Activated CD4-positive, alpha-beta memory T cell treated with anti-CD3 and anti-CD28 coated beads for 36 hours (primary cell): ENCODE data around the gene ZXDA. TPM values are rescaled to one million over a fixed set of nuclear protein-coding genes. Genes with fewer than 3 reads are reported as not detected.
"Not testable (repeated sequence)": the region's sequence is repeated elsewhere in the genome, so short reads cannot be mapped to it uniquely, and the experiment has no call there.

Experiments
- CTCF ChIA-PET: fragments of 350-600 bp; sonication (Branson Sonifier 250); formaldehyde crosslinking; loops from one replicate; lab custom pipeline; 2021; ENCODE audit warnings: antibody characterized with exemption, inconsistent platforms; lab: Charles Lee
- POLR2A ChIA-PET: fragments of 350-600 bp; sonication (Branson Sonifier 250); formaldehyde crosslinking; loops from one replicate; lab custom pipeline; 2021; ENCODE audit warnings: antibody characterized with exemption; lab: Charles Lee
- DNase-seq: peaks from one replicate; pipeline ENCODE4 v3.0.0-alpha.2; 2020
- H3K27ac Mint-ChIP-seq: one replicate; pipeline ENCODE4 v1.8.0; 2021; ENCODE audit warnings: mixed read lengths
- H3K27me3 Mint-ChIP-seq: one replicate; pipeline ENCODE4 v1.8.0; 2021; ENCODE audit warnings: mixed read lengths
- H3K36me3 Mint-ChIP-seq: one replicate; pipeline ENCODE4 v1.8.0; 2021; ENCODE audit warnings: mixed read lengths
- H3K4me1 Mint-ChIP-seq: one replicate; pipeline ENCODE4 v1.8.0; 2021; ENCODE audit warnings: low read depth, mixed read lengths
- H3K4me3 Mint-ChIP-seq: one replicate; pipeline ENCODE4 v1.8.0; 2021; ENCODE audit warnings: mild to moderate bottlenecking, mixed read lengths
- H3K9me3 Mint-ChIP-seq: one replicate; pipeline ENCODE4 v1.8.0; 2021; ENCODE audit warnings: mixed read lengths
- intact Hi-C: fragments of 100-400 bp; cut with micrococcal nuclease; formaldehyde crosslinking; loops from one replicate; pipeline ENCODE4 v1.15.1; 2023
- total RNA-seq, 2 experiments: library from RNA; stranded (reverse); gene quantifications; one replicate each; pipeline ENCODE4 v1.2.3, GENCODE V29; 2021

The ZXDA gene
- 1 to 10 TPM; 2.7 to 3.4 TPM for total RNA-seq

DNA sequence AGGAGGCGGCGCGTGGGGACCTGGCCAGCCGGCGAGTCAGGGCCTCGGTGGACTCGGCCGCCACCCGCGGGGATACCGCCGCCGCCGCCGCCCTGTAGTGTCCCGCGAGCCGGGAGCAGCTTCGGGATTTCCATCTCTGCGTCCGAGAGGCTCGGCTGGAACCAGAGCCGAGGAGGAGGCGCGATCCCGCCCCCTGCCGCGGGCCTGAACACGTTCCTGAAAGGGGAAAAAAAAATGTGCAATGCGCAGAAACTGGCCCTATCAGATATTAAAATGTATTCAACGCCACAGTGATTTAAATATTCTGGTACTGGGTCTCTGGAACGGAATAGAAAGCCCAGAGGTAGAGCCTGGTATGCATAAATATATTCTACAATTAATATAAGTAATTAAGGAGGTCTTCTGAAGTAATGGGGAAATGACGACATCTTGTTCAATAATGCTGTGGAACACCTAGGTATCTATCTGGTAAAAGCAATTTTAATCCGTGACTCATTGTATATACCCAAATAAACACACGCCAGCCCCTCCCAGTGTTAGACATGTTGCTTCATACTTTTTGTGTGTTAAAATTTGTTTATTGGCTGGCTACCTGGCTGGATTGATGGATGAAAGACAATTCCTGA, at the start of gene ZXDA:
TSS of gene ZXDA (minus strand) at position 172 of the 626 bp plus-strand sequence. CDS start at position 134, 38 bp downstream.
- H3K9me3 Mint-ChIP-seq, POLR2A ChIA-PET, H3K36me3 Mint-ChIP-seq, H3K27me3 Mint-ChIP-seq, DNase-seq, CTCF ChIA-PET: not testable (repeated sequence)
- Mint-ChIP-seq H3K4me1 (peaks cover 31% of the 10 kb centered on the region), H3K4me3 (peak within 1 kb of the TSS; percentile 74), H3K27ac (peak within 1 kb of the TSS; percentile 93)
- intact Hi-C loops = loop anchor here (5.0 to 10.0 kb wide), 2 partner anchors 318 to 1146 kb away; partner anchors contain the start of gene ZXDB

GRCh38 chrX:57952320-57952678, 42.0 kb upstream of the ZXDA start:
- POLR2A ChIA-PET = no interaction called here
- Mint-ChIP-seq H3K4me3 (no peak overlapping the region), H3K27me3 (peaks cover 2% of the 10 kb centered on the region), H3K36me3 (no peaks in the 10 kb centered on the region), H3K27ac (no peak overlapping the region), H3K9me3 (peaks cover 4% of the 10 kb centered on the region), H3K4me1 (no peaks in the 10 kb centered on the region)
- CTCF ChIA-PET = no interaction called here
- intact Hi-C loops = no loop called here
- no peak for DNase-seq

DNA sequence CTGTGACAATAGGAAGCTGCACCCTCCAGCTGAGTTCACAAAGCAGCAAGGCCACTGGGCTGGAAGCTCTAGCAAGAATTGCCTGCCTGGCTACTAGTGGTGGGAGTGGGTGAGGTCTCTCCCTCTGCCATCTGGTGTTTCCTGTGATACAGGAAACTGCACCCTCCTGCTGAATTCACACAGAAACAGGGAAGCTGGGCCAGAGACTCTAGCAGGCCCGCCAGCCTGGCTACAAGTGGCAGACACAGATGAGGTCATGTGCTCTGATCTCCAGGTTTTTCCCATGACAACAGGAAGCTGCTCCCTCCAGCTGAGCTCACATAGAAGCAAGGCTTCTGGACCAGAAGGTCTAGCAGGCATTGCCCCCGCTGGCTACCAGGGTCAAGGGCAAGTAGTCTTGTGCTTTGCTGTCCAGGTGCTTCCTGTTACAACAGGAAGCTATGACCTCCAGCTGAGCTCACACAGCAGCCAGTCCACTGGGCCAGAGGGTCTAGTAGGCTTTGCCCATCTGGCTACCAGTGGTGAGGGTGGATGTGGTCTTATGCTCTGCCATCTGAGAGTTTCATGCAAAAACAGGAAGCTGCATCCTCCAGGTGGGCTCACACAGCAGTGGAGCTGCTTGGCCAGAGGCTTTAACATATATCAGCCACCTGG, 41.5 kb upstream of the ZXDA start:
- peaks cover 2% of the 10 kb centered on the region for H3K27me3 Mint-ChIP-seq
- CTCF ChIA-PET = no interaction called here
- no peaks in the 10 kb centered on the region for H3K36me3 Mint-ChIP-seq
- peaks cover 4% of the 10 kb centered on the region for H3K9me3 Mint-ChIP-seq
- POLR2A ChIA-PET = no interaction called here
- H3K4me1 Mint-ChIP-seq = no peaks in the 10 kb centered on the region
- H3K27ac Mint-ChIP-seq = no peak overlapping the region
- intact Hi-C loops = no loop called here
- no peak overlapping the region for H3K4me3 Mint-ChIP-seq
- no peak for DNase-seq

- H3K4me1 Mint-ChIP-seq = peaks cover 3% of the 10 kb centered on the region
- H3K27me3 Mint-ChIP-seq = no peaks in the 10 kb centered on the region
- DNase-seq = no peak
- H3K27ac Mint-ChIP-seq = no peak overlapping the region
- POLR2A ChIA-PET = no interaction called here
- H3K9me3 Mint-ChIP-seq = no peaks in the 10 kb centered on the region
- no peak overlapping the region for H3K4me3 Mint-ChIP-seq
- intact Hi-C loops = no loop called here
- H3K36me3 Mint-ChIP-seq = no peaks in the 10 kb centered on the region
- CTCF ChIA-PET = interaction anchor here (1.2 kb wide), 1 partner anchor 93 kb away, joined by 3 read pairs; no protein-coding TSS in a partner anchor
These were observed 23.1 kb upstream of the ZXDA start for GRCh38 chrX:57933321-57933720.

DNA sequence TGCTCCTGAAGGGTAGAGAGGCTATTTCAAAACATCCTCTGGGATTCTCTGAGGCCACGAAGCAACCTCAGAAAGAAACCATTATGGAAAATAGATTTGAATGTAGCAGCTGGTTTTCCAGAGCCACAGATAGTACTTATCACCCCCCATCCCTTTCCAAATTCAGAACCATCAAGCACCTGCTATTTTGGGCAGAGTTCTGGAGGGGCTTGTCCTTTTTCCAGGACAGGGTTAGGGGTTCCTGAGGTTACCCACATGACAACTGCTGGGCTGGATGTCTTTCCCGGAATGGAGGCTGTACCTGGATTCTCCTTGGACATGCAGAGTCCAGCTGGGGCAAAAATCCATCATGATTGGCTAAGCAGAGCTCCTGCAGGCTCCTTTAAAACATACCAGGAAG, 22.0 kb upstream of the ZXDA start:
- H3K36me3 Mint-ChIP-seq = no peaks in the 10 kb centered on the region
- H3K27ac Mint-ChIP-seq = no peak overlapping the region
- DNase-seq = no peak
- H3K27me3 Mint-ChIP-seq = no peaks in the 10 kb centered on the region
- peaks cover 3% of the 10 kb centered on the region for H3K4me1 Mint-ChIP-seq
- ChIA-PET POLR2A (no interaction called here), CTCF (interaction anchor here (0.9 to 1.2 kb wide), 2 partner anchors 26 to 94 kb away, joined by 3 read pairs; no protein-coding TSS in a partner anchor)
- H3K4me3 Mint-ChIP-seq = no peak overlapping the region
- H3K9me3 Mint-ChIP-seq = no peaks in the 10 kb centered on the region
- intact Hi-C loops = no loop called here

- Mint-ChIP-seq H3K36me3 (no peaks in the 10 kb centered on the region), H3K4me1 (peaks cover 3% of the 10 kb centered on the region), H3K27me3 (no peaks in the 10 kb centered on the region), H3K27ac (no peak overlapping the region), H3K4me3 (no peak overlapping the region), H3K9me3 (no peaks in the 10 kb centered on the region)
- POLR2A ChIA-PET = interaction anchor here (0.5 kb wide), 1 partner anchor 1566 kb away, joined by 3 read pairs; no protein-coding TSS in a partner anchor
- CTCF ChIA-PET = no interaction called here
- DNase-seq = no peak
- intact Hi-C loops = no loop called here
These were observed 19.8 kb upstream of the ZXDA start for GRCh38 chrX:57930051-57930450.

GRCh38 chrX:57929373-57929772, 19.1 kb upstream of the ZXDA start:
- DNase-seq = no peak
- ChIA-PET POLR2A (interaction anchor here (0.5 kb wide), 1 partner anchor 1565 kb away, joined by 3 read pairs; no protein-coding TSS in a partner anchor), CTCF (interaction anchor here (0.9 to 1.2 kb wide), 2 partner anchors 15 to 25 kb away, joined by 3 read pairs; no protein-coding TSS in a partner anchor)
- Mint-ChIP-seq H3K4me1 (peaks cover 3% of the 10 kb centered on the region), H3K27ac (no peak overlapping the region), H3K36me3 (no peaks in the 10 kb centered on the region), H3K27me3 (no peaks in the 10 kb centered on the region), H3K9me3 (no peaks in the 10 kb centered on the region), H3K4me3 (no peak overlapping the region)
- intact Hi-C loops = loop anchor here (5.0 kb wide), 1 partner anchor 337 kb away; the partner anchor contains the start of gene ZXDB

- no peaks in the 10 kb centered on the region for H3K9me3 Mint-ChIP-seq
- DNase-seq = no peak
- intact Hi-C loops = loop anchor here (5.0 kb wide), 1 partner anchor 334 kb away; the partner anchor contains the start of gene ZXDB
- ChIA-PET POLR2A (no interaction called here), CTCF (interaction anchor here (1.7 kb wide), 1 partner anchor 104 kb away, joined by 5 read pairs; no protein-coding TSS in a partner anchor)
- H3K36me3 Mint-ChIP-seq = no peaks in the 10 kb centered on the region
- no peak overlapping the region for H3K4me3 Mint-ChIP-seq
- H3K4me1 Mint-ChIP-seq = peaks cover 3% of the 10 kb centered on the region
- H3K27me3 Mint-ChIP-seq = no peaks in the 10 kb centered on the region
- H3K27ac Mint-ChIP-seq = no peak overlapping the region
These were observed 15.5 kb upstream of the ZXDA start for GRCh38 chrX:57925806-57926205.

DNA sequence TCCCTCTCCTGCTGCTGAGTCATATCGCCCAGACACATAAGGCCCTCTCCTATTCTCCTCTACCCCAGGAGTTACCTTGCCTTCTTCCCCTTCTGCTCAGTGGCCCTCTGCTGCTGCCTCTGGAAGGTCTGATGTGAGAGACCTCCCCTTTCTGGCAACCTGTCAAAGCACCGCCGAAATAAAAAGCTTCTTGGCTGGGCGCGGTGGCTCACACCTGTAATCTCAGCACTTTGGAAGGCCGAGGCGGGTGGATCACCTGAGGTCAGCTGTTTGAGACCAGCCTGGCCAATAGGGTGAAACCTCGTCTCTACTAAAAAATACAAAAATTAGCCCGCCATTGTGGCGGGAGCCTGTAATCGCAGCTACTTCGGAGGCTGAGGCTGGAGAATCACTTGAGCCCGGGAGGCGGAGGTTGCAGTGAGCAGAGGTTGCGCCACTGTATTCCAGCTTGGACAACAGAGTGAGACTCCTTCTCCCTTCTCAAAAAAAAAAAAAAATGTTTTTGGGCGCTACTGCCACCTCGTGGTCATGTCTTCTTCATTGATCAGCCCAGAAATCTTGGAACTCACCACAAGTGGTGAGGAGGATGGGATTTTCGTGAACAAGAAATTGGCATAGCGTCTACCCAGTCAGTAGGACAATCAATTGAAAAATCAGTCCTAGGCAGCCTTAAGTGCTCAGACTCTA, 8.6 kb upstream of the ZXDA start:
- intact Hi-C loops = loop anchor here (1.0 to 10.0 kb wide), 4 partner anchors 102 to 1154 kb away; no protein-coding TSS in a partner anchor
- POLR2A ChIA-PET = no interaction called here
- no peaks in the 10 kb centered on the region for H3K36me3 Mint-ChIP-seq
- no peak overlapping the region for H3K27ac Mint-ChIP-seq
- peak; percentile 18 for DNase-seq
- CTCF ChIA-PET = interaction anchor here (0.9 to 1.9 kb wide), 2 partner anchors 17 to 98 kb away, joined by 3 to 12 read pairs; no protein-coding TSS in a partner anchor
- no peaks in the 10 kb centered on the region for H3K4me1 Mint-ChIP-seq
- H3K27me3 Mint-ChIP-seq = no peaks in the 10 kb centered on the region
- H3K4me3 Mint-ChIP-seq = no peak overlapping the region
- no peaks in the 10 kb centered on the region for H3K9me3 Mint-ChIP-seq

DNA sequence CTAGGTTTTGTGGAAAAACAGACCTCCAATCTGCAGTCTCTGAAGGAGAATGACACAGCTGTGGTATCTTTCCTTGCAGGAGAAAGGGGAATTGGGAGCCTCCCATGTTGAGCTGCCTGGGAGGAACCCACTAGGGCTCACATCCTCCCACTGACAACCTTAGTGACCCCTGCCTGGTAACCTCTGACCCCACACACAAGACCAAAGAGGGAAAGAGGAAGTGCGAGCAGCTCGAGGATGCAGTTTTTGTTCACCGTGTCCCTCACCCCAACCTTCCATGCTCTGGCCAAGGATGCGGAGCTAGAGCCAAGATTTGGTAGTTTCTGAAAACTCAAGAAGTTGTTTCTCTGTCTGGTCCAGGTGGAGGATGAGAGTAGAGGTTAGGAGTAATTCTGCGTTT, 5.4 kb upstream of the ZXDA start:
- CTCF ChIA-PET = no interaction called here
- Mint-ChIP-seq H3K36me3 (no peaks in the 10 kb centered on the region), H3K4me3 (no peak overlapping the region), H3K4me1 (peaks cover 12% of the 10 kb centered on the region), H3K27me3 (no peaks in the 10 kb centered on the region), H3K27ac (no peak overlapping the region), H3K9me3 (no peaks in the 10 kb centered on the region)
- POLR2A ChIA-PET = no interaction called here
- no peak for DNase-seq
- intact Hi-C loops = loop anchor here (5.0 to 10.0 kb wide), 3 partner anchors 112 to 1151 kb away; no protein-coding TSS in a partner anchor

GRCh38 chrX:57909595-57910286, 517 bp downstream of the ZXDA start:
- H3K36me3 Mint-ChIP-seq, POLR2A ChIA-PET, CTCF ChIA-PET, H3K27me3 Mint-ChIP-seq, H3K9me3 Mint-ChIP-seq: not testable (repeated sequence)
- Mint-ChIP-seq H3K4me1 (peaks cover 36% of the 10 kb centered on the region), H3K4me3 (peak overlapping the region; percentile 65), H3K27ac (peak overlapping the region; percentile 49)
- DNase-seq = peak; percentile 19
- intact Hi-C loops = loop anchor here (5.0 to 10.0 kb wide), 5 partner anchors 317 to 1145 kb away; partner anchors contain the start of genes FAAH2, SPIN2B and ZXDB
